ENCODE measurements around the gene MYLIP. TPM values are rescaled to one million over a fixed set of nuclear protein-coding genes. Genes with fewer than 3 reads are reported as not detected.

Gene MYLIP
- total RNA-seq, 1 donor = 10.1 TPM

DNA sequence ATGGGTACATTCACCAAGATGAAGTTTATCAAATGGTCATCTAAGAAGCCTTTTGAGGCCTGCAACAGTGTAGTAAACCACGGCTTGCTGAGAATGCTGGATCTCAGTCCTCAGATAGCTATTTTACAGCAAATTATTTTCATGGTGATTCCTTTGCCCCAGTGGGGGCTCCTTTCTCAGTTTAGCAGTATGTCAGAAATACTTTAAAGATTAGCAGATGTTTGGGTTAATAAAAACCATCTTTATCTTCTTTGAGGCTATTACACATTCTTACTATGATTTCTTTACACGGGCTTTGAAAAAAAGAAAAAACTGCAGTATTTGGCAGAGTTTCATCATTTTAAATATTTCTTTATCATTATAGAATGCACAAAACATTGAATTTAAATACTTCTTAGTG lies 10.7 kb downstream of the MYLIP start:
- Histone ChIP-seq H3K79me2 (ENCODE audit: insufficient read depth, low read length) (no peaks in the 10 kb centered on the region), H3K36me3 (ENCODE audit: insufficient read depth, low read length) (peaks cover 4% of the 10 kb centered on the region), H3K4me3 (ENCODE audit: insufficient read depth, low read length) (no peak overlapping the region), H3K9me3 (ENCODE audit: low read depth, low read length) (no peaks in the 10 kb centered on the region), H3K27ac (ENCODE audit: low read depth, low read length) (no peak overlapping the region), H3K4me2 (ENCODE audit: insufficient read depth, low read length) (no peak overlapping the region), H3K27me3 (ENCODE audit: insufficient read depth, low read length) (no peaks in the 10 kb centered on the region), H3K4me1 (ENCODE audit: insufficient read depth, low read length) (peaks cover 13% of the 10 kb centered on the region), H2AFZ (ENCODE audit: low read length) (no peak overlapping the region), H4K20me1 (ENCODE audit: insufficient read depth, low read length) (peaks cover 6% of the 10 kb centered on the region)
- DNase-seq (ENCODE audit: insufficient read length, low spot score, missing footprints) = no peak
- TF ChIP-seq, protein P1, sequence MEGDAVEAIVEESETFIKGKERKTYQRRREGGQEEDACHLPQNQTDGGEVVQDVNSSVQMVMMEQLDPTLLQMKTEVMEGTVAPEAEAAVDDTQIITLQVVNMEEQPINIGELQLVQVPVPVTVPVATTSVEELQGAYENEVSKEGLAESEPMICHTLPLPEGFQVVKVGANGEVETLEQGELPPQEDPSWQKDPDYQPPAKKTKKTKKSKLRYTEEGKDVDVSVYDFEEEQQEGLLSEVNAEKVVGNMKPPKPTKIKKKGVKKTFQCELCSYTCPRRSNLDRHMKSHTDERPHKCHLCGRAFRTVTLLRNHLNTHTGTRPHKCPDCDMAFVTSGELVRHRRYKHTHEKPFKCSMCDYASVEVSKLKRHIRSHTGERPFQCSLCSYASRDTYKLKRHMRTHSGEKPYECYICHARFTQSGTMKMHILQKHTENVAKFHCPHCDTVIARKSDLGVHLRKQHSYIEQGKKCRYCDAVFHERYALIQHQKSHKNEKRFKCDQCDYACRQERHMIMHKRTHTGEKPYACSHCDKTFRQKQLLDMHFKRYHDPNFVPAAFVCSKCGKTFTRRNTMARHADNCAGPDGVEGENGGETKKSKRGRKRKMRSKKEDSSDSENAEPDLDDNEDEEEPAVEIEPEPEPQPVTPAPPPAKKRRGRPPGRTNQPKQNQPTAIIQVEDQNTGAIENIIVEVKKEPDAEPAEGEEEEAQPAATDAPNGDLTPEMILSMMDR (IDR thresholded peaks at IDR 0.05; ENCODE audit: extremely low read depth, low read depth, low read length) = no peak

DNA sequence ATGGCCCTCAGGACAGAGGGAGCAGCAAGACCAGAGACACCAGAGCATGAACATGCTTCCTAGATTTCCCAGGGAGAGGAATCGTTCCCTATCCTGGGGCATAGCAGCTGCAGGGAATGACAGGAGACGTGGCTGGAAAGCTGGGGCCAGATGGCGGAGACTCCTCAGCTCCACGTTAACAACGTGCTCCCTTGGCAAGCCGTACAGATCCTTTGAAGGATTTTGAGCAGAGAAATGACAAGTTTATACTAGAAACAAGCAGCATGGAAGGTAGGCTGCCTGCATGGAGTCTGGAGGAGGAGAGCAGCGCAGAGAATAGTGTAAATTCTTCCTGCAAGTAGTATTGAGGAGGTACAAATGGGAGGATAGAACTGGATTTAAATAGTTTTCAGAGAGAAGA lies 11.7 kb downstream of the MYLIP start:
- Histone ChIP-seq H3K4me3 (ENCODE audit: insufficient read depth, low read length) (no peak overlapping the region), H3K4me1 (ENCODE audit: insufficient read depth, low read length) (peaks cover 13% of the 10 kb centered on the region), H3K36me3 (ENCODE audit: insufficient read depth, low read length) (peaks cover 4% of the 10 kb centered on the region), H4K20me1 (ENCODE audit: insufficient read depth, low read length) (peaks cover 6% of the 10 kb centered on the region), H3K9me3 (ENCODE audit: low read depth, low read length) (no peaks in the 10 kb centered on the region), H3K27ac (ENCODE audit: low read depth, low read length) (no peak overlapping the region), H3K79me2 (ENCODE audit: insufficient read depth, low read length) (no peaks in the 10 kb centered on the region), H2AFZ (ENCODE audit: low read length) (no peak overlapping the region), H3K4me2 (ENCODE audit: insufficient read depth, low read length) (no peak overlapping the region), H3K27me3 (ENCODE audit: insufficient read depth, low read length) (no peaks in the 10 kb centered on the region)
- TF ChIP-seq, protein P1 (IDR thresholded peaks at IDR 0.05; ENCODE audit: extremely low read depth, low read depth, low read length) = no peak
- no peak for DNase-seq (ENCODE audit: insufficient read length, low spot score, missing footprints)

DNA sequence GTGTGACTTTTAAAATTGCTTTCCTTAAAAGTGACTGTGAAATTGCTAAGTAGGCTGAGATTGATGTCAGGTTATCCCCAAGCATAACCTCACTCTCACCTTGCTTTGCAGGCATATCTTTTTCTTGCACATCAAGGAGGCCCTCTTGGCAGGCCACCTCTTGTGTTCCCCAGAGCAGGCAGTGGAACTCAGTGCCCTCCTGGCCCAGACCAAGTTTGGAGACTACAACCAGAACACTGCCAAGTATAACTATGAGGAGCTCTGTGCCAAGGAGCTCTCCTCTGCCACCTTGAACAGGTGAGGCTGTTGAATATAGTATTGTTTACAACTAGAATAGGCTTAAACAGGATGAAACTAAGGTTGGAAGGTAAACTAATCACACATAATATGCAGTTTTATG lies 12.6 kb downstream of the MYLIP start:
- no peaks in the 10 kb centered on the region for H3K79me2 ChIP-seq (ENCODE audit: insufficient read depth, low read length)

DNA sequence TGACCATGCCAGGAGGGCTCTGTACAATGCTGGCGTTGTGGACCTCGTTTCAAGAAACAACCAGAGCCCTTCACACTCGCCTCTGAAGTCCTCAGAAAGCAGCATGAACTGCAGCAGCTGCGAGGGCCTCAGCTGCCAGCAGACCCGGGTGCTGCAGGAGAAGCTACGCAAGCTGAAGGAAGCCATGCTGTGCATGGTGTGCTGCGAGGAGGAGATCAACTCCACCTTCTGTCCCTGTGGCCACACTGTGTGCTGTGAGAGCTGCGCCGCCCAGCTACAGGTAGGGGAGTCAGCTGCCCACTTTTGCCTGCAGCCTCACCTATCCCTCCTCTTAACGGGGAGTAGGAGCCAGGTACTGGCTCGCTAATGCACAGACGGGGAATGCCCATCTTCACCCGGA lies 16.2 kb downstream of the MYLIP start:
- no peak overlapping the region for H3K27ac ChIP-seq (ENCODE audit: low read depth, low read length)
- no peak for DNase-seq (ENCODE audit: insufficient read length, low spot score, missing footprints)
- H3K36me3 ChIP-seq (ENCODE audit: insufficient read depth, low read length) = peaks cover 4% of the 10 kb centered on the region
- no peak overlapping the region for H3K4me2 ChIP-seq (ENCODE audit: insufficient read depth, low read length)
- no peaks in the 10 kb centered on the region for H3K4me1 ChIP-seq (ENCODE audit: insufficient read depth, low read length)
- H3K9me3 ChIP-seq (ENCODE audit: low read depth, low read length) = no peaks in the 10 kb centered on the region
- H3K79me2 ChIP-seq (ENCODE audit: insufficient read depth, low read length) = no peaks in the 10 kb centered on the region
- TF ChIP-seq, protein P1 (IDR thresholded peaks at IDR 0.05; ENCODE audit: extremely low read depth, low read depth, low read length) = no peak
- no peak overlapping the region for H3K4me3 ChIP-seq (ENCODE audit: insufficient read depth, low read length)
- no peaks in the 10 kb centered on the region for H3K27me3 ChIP-seq (ENCODE audit: insufficient read depth, low read length)
- no peak overlapping the region for H2AFZ ChIP-seq (ENCODE audit: low read length)
- no peaks in the 10 kb centered on the region for H4K20me1 ChIP-seq (ENCODE audit: insufficient read depth, low read length)

More for the DNA sequence above, 12.6 kb downstream of the MYLIP start:
- H3K36me3 ChIP-seq (ENCODE audit: insufficient read depth, low read length) = peaks cover 4% of the 10 kb centered on the region
- no peak overlapping the region for H3K4me3 ChIP-seq (ENCODE audit: insufficient read depth, low read length)
- H3K27ac ChIP-seq (ENCODE audit: low read depth, low read length) = no peak overlapping the region
- TF ChIP-seq, protein P1 (IDR thresholded peaks at IDR 0.05; ENCODE audit: extremely low read depth, low read depth, low read length) = no peak
- peaks cover 6% of the 10 kb centered on the region for H4K20me1 ChIP-seq (ENCODE audit: insufficient read depth, low read length)
- H3K27me3 ChIP-seq (ENCODE audit: insufficient read depth, low read length) = no peaks in the 10 kb centered on the region
- DNase-seq (ENCODE audit: insufficient read length, low spot score, missing footprints) = no peak
- H3K4me2 ChIP-seq (ENCODE audit: insufficient read depth, low read length) = no peak overlapping the region
- peaks cover 10% of the 10 kb centered on the region for H3K4me1 ChIP-seq (ENCODE audit: insufficient read depth, low read length)
- no peaks in the 10 kb centered on the region for H3K9me3 ChIP-seq (ENCODE audit: low read depth, low read length)
- no peak overlapping the region for H2AFZ ChIP-seq (ENCODE audit: low read length)
